HEK293 (cell line): ENCODE data around the gene ST7L.

ENCODE experiments used
- CTCF ChIA-PET: fragments of 350-600 bp; formaldehyde crosslinking; extraction: SDS; loops from one replicate; lab custom pipeline; 2021; ENCODE audit warnings: antibody characterized with exemption; lab: Yijun Ruan, JAX
- POLR2A ChIA-PET: fragments of 300-600 bp; formaldehyde crosslinking; extraction: SDS; loops from one replicate; lab custom pipeline; 2020; ENCODE audit warnings: antibody characterized with exemption, inconsistent platforms; lab: Yijun Ruan, JAX
- H3K27ac ChIP-seq: fragments of 200-500 bp; sonication (Bioruptor generic); 2 replicates; pipeline ENCODE4 v1.5.1; 2014; ENCODE audit warnings: low read depth, low read length, control low read depth, inconsistent platforms; ENCODE audit errors: extremely low read depth
- H3K36me3 ChIP-seq, 2 experiments: fragments of 200-500 bp in 1 of 2; sonication (Bioruptor generic) in 1 of 2; 1 replicate in 1 of 2; 2 replicates in 1 of 2; pipeline ENCODE4 v1.5.1; 2014 to 2017; ENCODE audit warnings: inconsistent platforms in 2 of 2, low read length in 2 of 2; ENCODE audit not compliant: control insufficient read depth in 2 of 2, insufficient read depth in 1 of 2
- H3K4me1 ChIP-seq: fragments of 200-500 bp; sonication (Bioruptor generic); 2 replicates; pipeline ENCODE4 v1.5.1; 2014; ENCODE audit warnings: mild to moderate bottlenecking, low read length, inconsistent platforms; ENCODE audit not compliant: control insufficient read depth, insufficient read depth
- H3K4me3 ChIP-seq: 2 replicates; pipeline ENCODE4 v1.5.1; 2011; ENCODE audit warnings: low read depth, mild to moderate bottlenecking, control low read depth, low read length, moderate library complexity
- H3K9me3 ChIP-seq: fragments of 200-500 bp; sonication (Bioruptor generic); 2 replicates; pipeline ENCODE4 v1.5.1; 2014; ENCODE audit warnings: low read depth, low read length, inconsistent platforms; ENCODE audit not compliant: control insufficient read depth, insufficient read depth
- BCL11A ChIP-seq: fragments of 450-650 bp; formaldehyde crosslinking; IDR thresholded peaks from 2 replicates; pipeline ENCODE4 v1.5.1; 2016; ENCODE audit warnings: low read depth, missing biosample characterization, missing genetic modification characterization
- BCL6B ChIP-seq: fragments of 450-650 bp; formaldehyde crosslinking; IDR thresholded peaks from 2 replicates; pipeline ENCODE4 v1.5.1; 2017; ENCODE audit warnings: missing biosample characterization, missing genetic modification characterization
- IKZF3 ChIP-seq: fragments of 450-650 bp; IDR thresholded peaks from 2 replicates; pipeline ENCODE4 v1.5.0; 2018; ENCODE audit warnings: missing biosample characterization, mild to moderate bottlenecking, missing genetic modification characterization, moderate library complexity
- OVOL3 ChIP-seq: fragments of 450-650 bp; formaldehyde crosslinking; IDR thresholded peaks from 2 replicates; pipeline ENCODE4 v1.5.1; 2016; ENCODE audit warnings: missing biosample characterization, missing genetic modification characterization
- REST ChIP-seq: fragments of 450-650 bp; formaldehyde crosslinking; IDR thresholded peaks from 2 replicates; pipeline ENCODE4 v1.5.1; 2016; ENCODE audit warnings: missing biosample characterization, missing genetic modification characterization
- SCRT1 ChIP-seq: fragments of 450-650 bp; formaldehyde crosslinking; IDR thresholded peaks from 2 replicates; pipeline ENCODE4 v1.5.1; 2016; ENCODE audit warnings: missing biosample characterization, missing genetic modification characterization, borderline replicate concordance
- SP7 ChIP-seq: fragments of 450-650 bp; formaldehyde crosslinking; IDR thresholded peaks from 2 replicates; pipeline ENCODE4 v1.5.1; 2016; ENCODE audit warnings: missing biosample characterization, missing genetic modification characterization
- ZBTB44 ChIP-seq: fragments of 450-650 bp; IDR thresholded peaks from 2 replicates; pipeline ENCODE4 v1.5.1; 2018; ENCODE audit warnings: missing biosample characterization, mild to moderate bottlenecking, missing genetic modification characterization
- ZBTB8A ChIP-seq: fragments of 450-650 bp; formaldehyde crosslinking; IDR thresholded peaks from 2 replicates; pipeline ENCODE4 v1.5.1; 2016; ENCODE audit warnings: missing biosample characterization, missing genetic modification characterization
- ZFP37 ChIP-seq: fragments of 450-650 bp; formaldehyde crosslinking; IDR thresholded peaks from 2 replicates; pipeline ENCODE4 v1.5.1; 2016; ENCODE audit warnings: missing biosample characterization, missing genetic modification characterization
- ZNF121 ChIP-seq: fragments of 450-650 bp; formaldehyde crosslinking; IDR thresholded peaks from 2 replicates; pipeline ENCODE4 v1.5.1; 2016; ENCODE audit warnings: missing biosample characterization, missing genetic modification characterization
- ZNF280C ChIP-seq: fragments of 450-650 bp; formaldehyde crosslinking; IDR thresholded peaks from 2 replicates; pipeline ENCODE4 v1.5.1; 2016; ENCODE audit warnings: missing biosample characterization, missing genetic modification characterization
- ZNF341 ChIP-seq: fragments of 450-650 bp; formaldehyde crosslinking; IDR thresholded peaks from 2 replicates; pipeline ENCODE4; 2016; ENCODE audit warnings: low read depth, missing biosample characterization, missing genetic modification characterization
- ZNF510 ChIP-seq: fragments of 450-650 bp; formaldehyde crosslinking; IDR thresholded peaks from 2 replicates; pipeline ENCODE4 v1.5.1; 2018; ENCODE audit warnings: mild to moderate bottlenecking, missing genetic modification characterization, missing biosample characterization; ENCODE audit not compliant: insufficient replicate concordance
- TF ChIP-seq, protein P1 (sequence below): fragments of 450-650 bp; formaldehyde crosslinking; IDR thresholded peaks from 2 replicates; pipeline ENCODE4 v1.5.1; 2016; ENCODE audit warnings: missing biosample characterization, missing genetic modification characterization
- TF ChIP-seq, protein P2 (sequence below): fragments of 450-650 bp; formaldehyde crosslinking; IDR thresholded peaks from 2 replicates; pipeline ENCODE4 v1.5.1; 2017; ENCODE audit warnings: missing biosample characterization, missing genetic modification characterization
- TF ChIP-seq, protein P3 (sequence below): fragments of 450-650 bp; formaldehyde crosslinking; IDR thresholded peaks from 2 replicates; pipeline ENCODE4 v1.5.1; 2016; ENCODE audit warnings: missing biosample characterization, missing genetic modification characterization

The ST7L gene

DNA sequence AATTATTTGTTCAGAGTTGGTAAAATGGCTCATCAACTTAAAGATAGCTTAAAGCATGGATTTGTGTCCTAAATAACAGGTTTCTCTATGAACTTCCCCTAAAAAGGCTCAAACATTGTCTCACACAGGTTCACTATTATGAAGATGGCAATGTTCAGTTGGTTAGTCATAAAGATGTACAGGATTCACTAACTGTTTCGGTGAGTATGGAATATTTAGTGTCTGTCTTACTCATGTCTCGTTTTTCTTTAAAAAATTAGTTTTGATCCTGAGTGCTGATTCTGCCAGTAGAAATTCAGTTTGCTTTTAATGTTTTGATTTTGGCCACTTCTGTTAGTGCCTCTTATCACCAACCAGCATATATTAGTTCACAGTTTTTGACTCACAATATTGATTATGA, 48.0 kb upstream of the ST7L start:
- H3K9me3 ChIP-seq: no peaks in the 10 kb centered on the region
- TF ChIP-seq ZFP37 (tag by site-specific recombination) (no peak), ZBTB8A (tag by site-specific recombination) (no peak), ZNF510 (tag by site-specific recombination) (no peak), SCRT1 (tag by site-specific recombination) (no peak), ZNF280C (tag by site-specific recombination) (no peak), REST (tag by site-specific recombination) (no peak), SP7 (tag by site-specific recombination) (no peak), ZNF341 (tag by site-specific recombination) (no peak)
- TF ChIP-seq, protein P1, sequence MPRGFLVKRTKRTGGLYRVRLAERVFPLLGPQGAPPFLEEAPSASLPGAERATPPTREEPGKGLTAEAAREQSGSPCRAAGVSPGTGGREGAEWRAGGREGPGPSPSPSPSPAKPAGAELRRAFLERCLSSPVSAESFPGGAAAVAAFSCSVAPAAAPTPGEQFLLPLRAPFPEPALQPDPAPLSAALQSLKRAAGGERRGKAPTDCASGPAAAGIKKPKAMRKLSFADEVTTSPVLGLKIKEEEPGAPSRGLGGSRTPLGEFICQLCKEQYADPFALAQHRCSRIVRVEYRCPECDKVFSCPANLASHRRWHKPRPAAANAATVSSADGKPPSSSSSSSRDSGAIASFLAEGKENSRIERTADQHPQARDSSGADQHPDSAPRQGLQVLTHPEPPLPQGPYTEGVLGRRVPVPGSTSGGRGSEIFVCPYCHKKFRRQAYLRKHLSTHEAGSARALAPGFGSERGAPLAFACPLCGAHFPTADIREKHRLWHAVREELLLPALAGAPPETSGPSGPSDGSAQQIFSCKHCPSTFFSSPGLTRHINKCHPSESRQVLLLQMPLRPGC (tag by site-specific recombination): no peak
- TF ChIP-seq, protein P2, sequence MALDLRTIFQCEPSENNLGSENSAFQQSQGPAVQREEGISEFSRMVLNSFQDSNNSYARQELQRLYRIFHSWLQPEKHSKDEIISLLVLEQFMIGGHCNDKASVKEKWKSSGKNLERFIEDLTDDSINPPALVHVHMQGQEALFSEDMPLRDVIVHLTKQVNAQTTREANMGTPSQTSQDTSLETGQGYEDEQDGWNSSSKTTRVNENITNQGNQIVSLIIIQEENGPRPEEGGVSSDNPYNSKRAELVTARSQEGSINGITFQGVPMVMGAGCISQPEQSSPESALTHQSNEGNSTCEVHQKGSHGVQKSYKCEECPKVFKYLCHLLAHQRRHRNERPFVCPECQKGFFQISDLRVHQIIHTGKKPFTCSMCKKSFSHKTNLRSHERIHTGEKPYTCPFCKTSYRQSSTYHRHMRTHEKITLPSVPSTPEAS: no peak
- no peaks in the 10 kb centered on the region for H3K4me1 ChIP-seq
- no peak overlapping the region for H3K27ac ChIP-seq
- CTCF ChIA-PET: interaction anchor here (1.6 kb wide), 1 partner anchor 165 kb away, joined by 3 read pairs; no protein-coding TSS in a partner anchor
- POLR2A ChIA-PET: no interaction called here
- peaks cover 32 to 95% of the 10 kb centered on the region in 2 experiments for H3K36me3 ChIP-seq
- H3K4me3 ChIP-seq: no peak overlapping the region

- TF ChIP-seq BCL6B (tag by site-specific recombination) (no peak), ZNF121 (peak; percentile 73; the same call in 1 of the 2 replicates), OVOL3 (tag by site-specific recombination) (no peak), BCL11A (tag by site-specific recombination) (no peak), ZBTB44 (tag by site-specific recombination) (no peak), IKZF3 (no peak)
- TF ChIP-seq, protein P3, sequence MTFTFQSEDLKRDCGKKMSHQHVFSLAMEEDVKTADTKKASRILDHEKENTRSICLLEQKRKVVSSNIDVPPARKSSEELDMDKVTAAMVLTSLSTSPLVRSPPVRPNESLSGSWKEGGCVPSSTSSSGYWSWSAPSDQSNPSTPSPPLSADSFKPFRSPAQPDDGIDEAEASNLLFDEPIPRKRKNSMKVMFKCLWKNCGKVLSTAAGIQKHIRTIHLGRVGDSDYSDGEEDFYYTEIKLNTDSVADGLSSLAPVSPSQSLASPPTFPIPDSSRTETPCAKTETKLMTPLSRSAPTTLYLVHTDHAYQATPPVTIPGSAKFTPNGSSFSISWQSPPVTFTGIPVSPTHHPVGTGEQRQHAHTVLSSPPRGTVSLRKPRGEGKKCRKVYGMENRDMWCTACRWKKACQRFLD (tag by site-specific recombination): no peak
- Histone ChIP-seq H3K36me3 (peaks cover 43 to 95% of the 10 kb centered on the region in 2 experiments), H3K4me1 (no peaks in the 10 kb centered on the region), H3K4me3 (no peak overlapping the region), H3K27ac (no peak overlapping the region), H3K9me3 (no peaks in the 10 kb centered on the region)
- ChIA-PET POLR2A (no interaction called here), CTCF (no interaction called here)
Observed at GRCh38 chr1:112665857-112666256, 46.9 kb upstream of the ST7L start.
